Measurements from ENCODE around the gene CAPG. TPM values are rescaled to one million over a fixed set of nuclear protein-coding genes. Genes with fewer than 3 reads are reported as not detected.

CAPG gene
- total RNA-seq, 1 experiment from 2014 or later, result 202 TPM

DNA sequence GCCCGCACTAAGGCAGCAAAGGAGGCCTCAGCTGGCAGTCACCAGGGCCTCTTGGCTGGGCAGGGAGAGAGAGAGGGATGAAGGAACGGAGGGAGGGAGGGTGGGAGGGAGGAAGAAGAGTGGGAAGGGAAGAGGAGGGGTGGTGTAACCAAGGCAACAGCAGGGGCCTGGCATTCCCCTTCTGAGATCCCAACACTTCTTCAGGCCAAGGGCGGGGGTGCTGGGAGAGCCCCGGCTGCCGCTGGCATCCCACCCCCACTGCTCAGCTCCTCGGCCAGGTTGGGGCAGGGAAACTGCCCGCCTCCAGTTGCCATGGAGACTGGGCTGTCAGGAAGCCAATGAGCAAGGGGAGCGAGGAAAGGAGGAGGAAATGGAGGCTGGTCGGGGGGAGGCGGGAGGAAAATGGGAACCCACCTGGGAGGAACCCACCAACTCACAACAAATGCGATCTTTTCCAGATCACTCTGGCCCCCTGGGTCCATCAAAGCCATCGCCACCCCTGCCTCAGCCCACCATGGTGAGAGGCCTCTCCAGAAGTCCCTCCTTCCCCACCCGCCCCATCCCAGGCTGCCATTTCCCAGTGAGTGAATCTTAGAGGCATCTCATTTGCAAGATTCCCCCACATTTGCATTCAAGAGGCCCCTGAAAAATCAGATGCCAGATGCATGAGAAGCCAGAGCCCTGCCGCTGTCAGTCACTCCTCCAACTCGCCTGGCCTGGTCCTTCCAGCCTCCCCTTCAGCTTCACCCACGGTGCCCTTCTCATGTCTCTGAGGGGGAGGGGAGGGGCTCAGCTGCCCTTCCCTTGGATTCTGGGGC is 20.8 kb upstream of the CAPG start:
- Histone ChIP-seq H3K4me3 (ENCODE audit: low read depth in 2 of 2, low read length in 2 of 2) (no peak overlapping the region), H3K9me3 (ENCODE audit: control insufficient read depth, insufficient read depth, low read depth, low read length) (no peaks in the 10 kb centered on the region), H3K27ac (ENCODE audit: low read length) (peak overlapping the region; percentile 87), H3K4me1 (ENCODE audit: control insufficient read depth, insufficient read depth, low read length) (peaks cover 53% of the 10 kb centered on the region), H3K36me3 (ENCODE audit: control insufficient read depth, insufficient read depth, low read length) (no peaks in the 10 kb centered on the region), H3K27me3 (ENCODE audit: control insufficient read depth, insufficient read depth, low read length) (no peaks in the 10 kb centered on the region)
- in situ Hi-C loops (cut with HindIII; ENCODE audit: low pct_unique_long_range_greater_than_20kb, low sequenced_read_pairs) (no loop called here), intact Hi-C loops (cut with micrococcal nuclease; ENCODE audit: unreplicated experiment) (no loop called here)
- POLR2A ChIA-PET, result interaction anchor here (0.6 to 0.8 kb wide), 3 partner anchors 78 to 168 kb away, joined by 3 read pairs; no protein-coding TSS in a partner anchor
- ATAC-seq (no peak), DNase-seq (ENCODE audit: low read depth, low spot score) (no peak)
- CTCF ChIA-PET, result no interaction called here
- BruUV-seq (replicated peaks), result no TSS peak
- TF ChIP-seq, protein P1, sequence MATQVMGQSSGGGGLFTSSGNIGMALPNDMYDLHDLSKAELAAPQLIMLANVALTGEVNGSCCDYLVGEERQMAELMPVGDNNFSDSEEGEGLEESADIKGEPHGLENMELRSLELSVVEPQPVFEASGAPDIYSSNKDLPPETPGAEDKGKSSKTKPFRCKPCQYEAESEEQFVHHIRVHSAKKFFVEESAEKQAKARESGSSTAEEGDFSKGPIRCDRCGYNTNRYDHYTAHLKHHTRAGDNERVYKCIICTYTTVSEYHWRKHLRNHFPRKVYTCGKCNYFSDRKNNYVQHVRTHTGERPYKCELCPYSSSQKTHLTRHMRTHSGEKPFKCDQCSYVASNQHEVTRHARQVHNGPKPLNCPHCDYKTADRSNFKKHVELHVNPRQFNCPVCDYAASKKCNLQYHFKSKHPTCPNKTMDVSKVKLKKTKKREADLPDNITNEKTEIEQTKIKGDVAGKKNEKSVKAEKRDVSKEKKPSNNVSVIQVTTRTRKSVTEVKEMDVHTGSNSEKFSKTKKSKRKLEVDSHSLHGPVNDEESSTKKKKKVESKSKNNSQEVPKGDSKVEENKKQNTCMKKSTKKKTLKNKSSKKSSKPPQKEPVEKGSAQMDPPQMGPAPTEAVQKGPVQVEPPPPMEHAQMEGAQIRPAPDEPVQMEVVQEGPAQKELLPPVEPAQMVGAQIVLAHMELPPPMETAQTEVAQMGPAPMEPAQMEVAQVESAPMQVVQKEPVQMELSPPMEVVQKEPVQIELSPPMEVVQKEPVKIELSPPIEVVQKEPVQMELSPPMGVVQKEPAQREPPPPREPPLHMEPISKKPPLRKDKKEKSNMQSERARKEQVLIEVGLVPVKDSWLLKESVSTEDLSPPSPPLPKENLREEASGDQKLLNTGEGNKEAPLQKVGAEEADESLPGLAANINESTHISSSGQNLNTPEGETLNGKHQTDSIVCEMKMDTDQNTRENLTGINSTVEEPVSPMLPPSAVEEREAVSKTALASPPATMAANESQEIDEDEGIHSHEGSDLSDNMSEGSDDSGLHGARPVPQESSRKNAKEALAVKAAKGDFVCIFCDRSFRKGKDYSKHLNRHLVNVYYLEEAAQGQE (IDR thresholded peaks at IDR 0.05; ENCODE audit: insufficient read depth in 1 of 2, low read depth in 2 of 2, low read length in 1 of 2), result no peak
- TF ChIP-seq SIN3A (IDR thresholded peaks at IDR 0.05; ENCODE audit: borderline replicate concordance, insufficient read depth, low read depth, low read length) (no peak), TCF7L2 (IDR thresholded peaks at IDR 0.05; ENCODE audit: low read depth, low read length) (no peak), POLR2AphosphoS5 (IDR thresholded peaks at IDR 0.05; ENCODE audit: low read depth, low read length) (no peak)
- TF ChIP-seq, protein P2, sequence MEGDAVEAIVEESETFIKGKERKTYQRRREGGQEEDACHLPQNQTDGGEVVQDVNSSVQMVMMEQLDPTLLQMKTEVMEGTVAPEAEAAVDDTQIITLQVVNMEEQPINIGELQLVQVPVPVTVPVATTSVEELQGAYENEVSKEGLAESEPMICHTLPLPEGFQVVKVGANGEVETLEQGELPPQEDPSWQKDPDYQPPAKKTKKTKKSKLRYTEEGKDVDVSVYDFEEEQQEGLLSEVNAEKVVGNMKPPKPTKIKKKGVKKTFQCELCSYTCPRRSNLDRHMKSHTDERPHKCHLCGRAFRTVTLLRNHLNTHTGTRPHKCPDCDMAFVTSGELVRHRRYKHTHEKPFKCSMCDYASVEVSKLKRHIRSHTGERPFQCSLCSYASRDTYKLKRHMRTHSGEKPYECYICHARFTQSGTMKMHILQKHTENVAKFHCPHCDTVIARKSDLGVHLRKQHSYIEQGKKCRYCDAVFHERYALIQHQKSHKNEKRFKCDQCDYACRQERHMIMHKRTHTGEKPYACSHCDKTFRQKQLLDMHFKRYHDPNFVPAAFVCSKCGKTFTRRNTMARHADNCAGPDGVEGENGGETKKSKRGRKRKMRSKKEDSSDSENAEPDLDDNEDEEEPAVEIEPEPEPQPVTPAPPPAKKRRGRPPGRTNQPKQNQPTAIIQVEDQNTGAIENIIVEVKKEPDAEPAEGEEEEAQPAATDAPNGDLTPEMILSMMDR (IDR thresholded peaks at IDR 0.05), result no peak

DNA sequence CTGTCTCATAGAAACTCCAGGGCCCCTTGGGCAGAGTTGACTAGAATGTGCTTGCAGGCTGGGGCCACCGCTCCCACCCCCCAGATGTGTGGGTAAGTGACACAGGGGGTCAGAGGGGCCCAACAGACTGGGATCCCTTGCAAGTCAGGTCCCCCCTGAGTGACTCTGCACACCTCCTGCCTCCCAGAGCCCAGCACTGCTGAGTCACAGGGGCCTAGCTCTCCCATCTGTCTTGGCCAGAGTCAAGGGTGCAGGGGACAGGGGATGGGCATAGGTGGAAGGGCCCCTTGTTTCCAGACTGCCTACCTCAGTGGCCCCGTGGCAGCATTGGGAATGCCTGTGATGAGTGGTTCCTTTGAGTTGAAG is 19.7 kb upstream of the CAPG start:
- H3K36me3 ChIP-seq (ENCODE audit: control insufficient read depth, insufficient read depth, low read length), result no peaks in the 10 kb centered on the region
- ATAC-seq (no peak), DNase-seq (ENCODE audit: low read depth, low spot score) (no peak)
- intact Hi-C loops (cut with micrococcal nuclease; ENCODE audit: unreplicated experiment) (loop anchor here (10.0 kb wide), 1 partner anchor 65 kb away; no protein-coding TSS in a partner anchor), in situ Hi-C loops (cut with HindIII; ENCODE audit: low pct_unique_long_range_greater_than_20kb, low sequenced_read_pairs) (no loop called here)
- ChIA-PET POLR2A (interaction anchor here (0.6 kb wide), 2 partner anchors 87 to 112 kb away, joined by 4 to 9 read pairs; no protein-coding TSS in a partner anchor), CTCF (no interaction called here)
- TF ChIP-seq, protein P1 (IDR thresholded peaks at IDR 0.05; ENCODE audit: insufficient read depth in 1 of 2, low read depth in 2 of 2, low read length in 1 of 2), result no peak
- no peak for TF ChIP-seq TCF7L2 (IDR thresholded peaks at IDR 0.05; ENCODE audit: low read depth, low read length)
- no peak for TF ChIP-seq SIN3A (IDR thresholded peaks at IDR 0.05; ENCODE audit: borderline replicate concordance, insufficient read depth, low read depth, low read length)
- TF ChIP-seq, protein P2 (IDR thresholded peaks at IDR 0.05), result no peak
- TF ChIP-seq POLR2AphosphoS5 (IDR thresholded peaks at IDR 0.05; ENCODE audit: low read depth, low read length), result no peak
- peak overlapping the region; percentile 87 for H3K27ac ChIP-seq (ENCODE audit: low read length)
- BruUV-seq (replicated peaks), result no TSS peak
- H3K4me3 ChIP-seq (ENCODE audit: low read depth in 2 of 2, low read length in 2 of 2), result no peak overlapping the region
- H3K4me1 ChIP-seq (ENCODE audit: control insufficient read depth, insufficient read depth, low read length), result peaks cover 43% of the 10 kb centered on the region
- no peaks in the 10 kb centered on the region for H3K27me3 ChIP-seq (ENCODE audit: control insufficient read depth, insufficient read depth, low read length)
- H3K9me3 ChIP-seq (ENCODE audit: control insufficient read depth, insufficient read depth, low read depth, low read length), result no peaks in the 10 kb centered on the region

Data from Panc1 (cell line).